ENCODE data around the gene SMPD4.
"Not testable (repeated sequence)": the region's sequence is repeated elsewhere in the genome, so short reads cannot be mapped to it uniquely, and the experiment has no call there.

The SMPD4 gene

GRCh38 chr2:130139331-130140280 lies 41.8 kb downstream of the SMPD4 start:
- DNase-seq: not testable (repeated sequence)

GRCh38 chr2:130138841-130139251 lies 42.6 kb downstream of the SMPD4 start:
- DNase-seq: not testable (repeated sequence)

DNA sequence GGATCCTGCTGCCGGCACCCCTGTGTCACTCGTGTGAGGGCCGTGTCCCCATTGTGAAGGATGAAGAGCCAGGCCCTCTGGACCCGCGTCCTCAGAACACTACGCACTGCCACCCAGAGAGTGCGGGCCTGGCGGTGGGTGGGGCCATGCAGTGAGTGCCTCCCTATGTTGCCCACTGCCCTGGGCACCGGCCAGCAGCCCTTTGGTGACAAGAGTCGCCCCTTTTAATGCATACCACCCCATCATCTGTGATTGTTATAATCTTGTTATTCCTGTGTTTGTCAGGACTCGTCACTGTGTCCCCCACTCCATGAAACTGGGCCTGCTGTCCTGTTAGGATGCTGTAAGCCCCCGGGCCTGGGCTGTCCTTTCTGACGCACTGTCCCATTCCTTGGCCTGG lies 43.1 kb downstream of the SMPD4 start:
- not testable (repeated sequence) for DNase-seq

DNA sequence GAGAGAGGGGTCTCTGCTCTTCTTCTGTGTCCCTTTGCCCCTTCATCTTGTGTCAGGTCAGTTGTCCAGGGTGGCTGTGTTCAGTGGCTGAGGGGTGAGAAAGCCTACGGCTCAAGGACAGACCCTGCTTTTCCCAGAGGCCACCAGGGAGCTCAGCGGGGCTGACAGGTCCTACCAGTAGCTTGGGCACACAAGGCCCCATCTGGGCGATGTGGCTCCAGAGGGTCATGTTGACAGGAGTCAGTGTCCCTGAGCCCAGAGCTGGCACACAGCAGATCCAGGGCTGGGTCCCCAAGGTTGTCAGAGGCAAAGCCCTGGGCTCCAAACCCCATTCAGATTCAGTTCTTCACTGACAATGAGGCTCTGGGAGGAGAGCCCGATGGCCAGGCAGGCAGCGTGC lies 44.3 kb downstream of the SMPD4 start:
- not testable (repeated sequence) for DNase-seq

GRCh38 chr2:130136546-130136945 lies 44.9 kb downstream of the SMPD4 start:
- DNase-seq: not testable (repeated sequence)

GRCh38 chr2:130135692-130136541 lies 45.5 kb downstream of the SMPD4 start:
- no peak for DNase-seq

DNA sequence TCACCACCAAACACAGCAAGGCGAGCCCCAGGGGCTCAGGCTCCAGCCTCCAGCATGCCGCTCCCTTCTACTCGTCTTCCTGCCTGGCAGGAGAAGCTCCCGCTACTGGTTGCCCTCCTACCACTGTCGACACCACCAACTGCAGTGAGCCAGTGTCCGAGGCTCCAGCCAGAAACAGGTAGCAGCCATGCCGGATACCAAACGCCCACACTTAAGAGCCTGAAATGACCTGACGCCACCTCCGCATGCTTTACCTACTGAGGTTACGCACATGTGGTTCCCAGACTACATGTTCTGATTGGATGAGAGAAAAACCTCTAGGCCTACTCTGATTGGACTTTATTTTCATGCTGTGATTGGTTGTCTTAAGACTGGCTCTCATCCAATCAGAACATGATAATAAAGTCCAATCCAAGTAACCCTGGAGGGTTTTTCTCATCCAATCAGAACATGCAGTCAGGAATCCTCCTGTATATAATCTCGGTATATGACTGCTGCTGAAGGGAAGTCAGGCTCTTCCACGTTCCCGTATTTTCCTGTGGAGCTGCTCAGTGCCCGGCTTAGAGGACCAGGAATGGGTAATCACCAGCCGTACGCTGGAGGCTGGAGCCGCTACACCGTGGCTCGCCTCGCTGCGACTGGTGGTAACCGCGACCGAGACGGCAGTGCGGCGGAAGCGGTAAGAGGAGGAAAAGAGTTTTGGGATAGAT lies 52.1 kb downstream of the SMPD4 start, which contains the start of gene POTEF:
TSS of gene POTEF (minus strand) at position 103 of the 710 bp plus-strand sequence. CDS start 8,707 bp downstream, outside the sequence.
- not testable (repeated sequence) for DNase-seq

DNA sequence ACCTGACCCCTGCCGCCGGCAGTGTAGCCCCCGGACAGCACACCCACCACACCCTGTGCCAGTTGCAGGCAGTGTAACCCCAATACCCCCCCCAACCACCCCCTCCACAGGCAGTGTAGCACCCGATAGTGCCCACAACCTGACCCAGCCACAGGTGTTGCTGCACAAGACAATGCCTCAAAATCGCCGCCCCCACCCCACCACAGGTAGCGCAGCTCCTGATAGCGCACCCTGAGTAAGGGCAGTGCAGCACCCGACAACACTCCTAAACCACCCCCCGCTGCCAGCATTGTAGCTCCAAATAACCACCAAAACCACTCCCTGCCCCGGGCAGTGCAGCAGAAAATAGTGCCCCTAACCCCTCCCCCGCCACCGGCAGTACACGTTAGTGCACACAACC lies 52.9 kb downstream of the SMPD4 start:
- not testable (repeated sequence) for DNase-seq

DNA sequence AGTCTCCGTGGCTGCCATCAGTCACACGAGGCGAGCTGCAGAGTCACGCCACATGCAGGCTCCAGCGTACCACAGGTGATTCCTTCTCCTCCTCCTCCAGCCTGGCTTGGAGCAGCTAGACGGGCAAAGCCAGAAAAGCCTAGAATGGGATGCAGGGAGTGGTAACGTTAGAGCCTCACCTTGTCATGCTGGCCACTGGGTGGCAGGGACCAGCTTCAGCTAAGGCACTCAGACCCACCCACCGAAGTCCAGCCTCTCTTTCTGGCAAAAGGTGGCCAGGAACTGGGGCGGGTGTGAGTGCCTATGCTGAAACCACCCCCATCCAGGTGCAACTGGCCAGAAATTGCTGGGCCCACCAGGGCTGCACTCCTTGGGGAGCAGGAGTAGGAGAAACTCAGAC lies 53.7 kb downstream of the SMPD4 start:
- DNase-seq: not testable (repeated sequence)

DNA sequence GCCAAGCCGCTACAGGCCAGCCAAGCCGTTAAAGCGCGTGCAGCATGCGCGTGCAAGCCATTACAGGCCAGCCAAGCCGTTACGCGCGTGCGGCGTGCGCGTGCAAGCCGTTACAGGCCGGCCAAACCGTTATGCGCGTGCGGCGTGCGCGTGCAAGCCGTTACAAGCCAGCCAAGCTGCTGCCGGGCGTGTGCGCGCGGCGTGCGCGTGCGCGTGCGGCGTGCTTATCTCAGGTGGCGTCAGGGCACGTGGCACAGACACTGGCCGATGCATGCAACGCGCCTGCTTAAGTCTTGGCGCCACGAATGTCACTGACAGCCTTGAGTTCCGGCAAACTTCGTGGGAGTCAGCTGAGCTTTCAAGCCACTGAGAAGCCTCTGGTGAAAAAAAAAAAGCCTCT lies 60.5 kb downstream of the SMPD4 start:
- not testable (repeated sequence) for DNase-seq

DNA sequence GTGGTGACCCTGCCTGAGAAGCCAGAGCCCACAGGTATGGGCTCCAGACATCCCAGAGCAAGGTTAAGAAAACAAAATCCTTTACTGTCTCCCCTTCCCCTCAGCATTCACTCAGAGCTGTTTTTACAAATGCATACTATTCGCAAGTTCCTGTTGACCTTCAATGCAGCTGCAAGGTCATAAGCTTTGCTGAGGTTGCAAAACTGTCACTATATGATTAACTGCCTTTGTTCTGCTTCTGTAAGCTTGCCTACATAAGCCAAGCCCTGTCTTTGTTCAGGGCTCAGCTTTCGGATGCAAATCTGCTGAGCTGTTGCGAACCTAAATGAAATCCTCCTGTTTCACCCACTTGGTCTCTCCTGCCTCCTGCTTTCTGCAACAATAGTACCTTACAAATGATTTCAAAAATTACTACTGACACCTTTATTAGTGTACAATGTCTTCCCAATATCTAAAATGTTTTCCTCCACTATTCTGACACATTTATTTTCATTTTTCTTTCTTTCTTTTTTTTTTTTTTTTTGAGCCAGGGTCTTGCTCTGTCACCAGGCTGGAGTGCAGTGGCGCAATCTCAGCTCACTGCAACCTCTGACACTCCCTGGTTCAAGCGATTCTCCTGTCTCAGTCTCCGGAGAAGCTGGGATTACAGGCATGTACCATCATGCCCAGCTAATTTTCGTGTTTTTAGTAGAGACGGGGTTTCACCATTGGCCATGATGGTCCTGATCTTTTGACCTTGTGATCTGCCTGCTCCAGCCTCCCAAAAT lies 78.6 kb downstream of the SMPD4 start:
- not testable (repeated sequence) for DNase-seq
